H1 (cell line): ENCODE measurements around the gene USP7. TPM values are rescaled to one million over a fixed set of nuclear protein-coding genes. Genes with fewer than 3 reads are reported as not detected.

Experiments
- CTCF ChIA-PET: fragments of 300-600 bp; sonication (Branson Sonifier 250); formaldehyde crosslinking; loops from one replicate; lab custom pipeline; 2021; ENCODE audit not compliant: partially characterized antibody; lab: Charles Lee
- POLR2A ChIA-PET: fragments of 300-600 bp; sonication (Branson Sonifier 250); formaldehyde crosslinking; loops from one replicate; lab custom pipeline; 2021; ENCODE audit warnings: inconsistent platforms; ENCODE audit not compliant: partially characterized antibody; lab: Charles Lee
- DNase-seq, 2 experiments: peaks; one replicate each; pipeline versions ENCODE4 v3.0.0 to v3.0.0-alpha.2; 2010 to 2022; ENCODE audit warnings: low spot score in 2 of 2, low read depth in 1 of 2, mixed read lengths in 1 of 2
- FAIRE-seq: peaks from 2 replicates; lab custom pipeline; 2011; peaks lifted over from hg19 to GRCh38; lab: Jason Lieb, UNC
- H2AFZ ChIP-seq: 2 replicates; pipeline ENCODE4 v1.8.1; 2012; ENCODE audit warnings: low read length, inconsistent platforms
- H2AK5ac ChIP-seq: 2 replicates; pipeline ENCODE4 v1.6.1; 2013; ENCODE audit warnings: low read depth, low read length
- H2BK120ac ChIP-seq: replicated peaks from 2 replicates; pipeline ENCODE3; 2013; ENCODE audit warnings: low read depth, low read length, inconsistent platforms
- H2BK12ac ChIP-seq: 2 replicates; pipeline ENCODE4 v1.6.1; 2013; ENCODE audit warnings: low read depth, low read length
- H2BK15ac ChIP-seq: 2 replicates; pipeline ENCODE4 v1.6.1; 2013; ENCODE audit warnings: low read length
- H2BK20ac ChIP-seq: 2 replicates; pipeline ENCODE4 v1.6.1; 2013; ENCODE audit warnings: low read length
- H2BK5ac ChIP-seq: 2 replicates; pipeline ENCODE4 v1.6.1; 2013; ENCODE audit warnings: low read depth, low read length
- H3K14ac ChIP-seq: 2 replicates; pipeline ENCODE4 v1.6.1; 2013; ENCODE audit warnings: inconsistent platforms; ENCODE audit not compliant: insufficient read length
- H3K18ac ChIP-seq: 2 replicates; pipeline ENCODE4 v1.6.1; 2013; ENCODE audit warnings: low read length; ENCODE audit errors: extremely low read depth
- H3K23ac ChIP-seq: 2 replicates; pipeline ENCODE4 v1.6.1; 2013; ENCODE audit warnings: inconsistent platforms; ENCODE audit not compliant: insufficient read length
- H3K23me2 ChIP-seq: 2 replicates; pipeline ENCODE4 v1.6.1; 2013; ENCODE audit warnings: low read depth, low read length
- H3K27ac ChIP-seq: 2 replicates; pipeline ENCODE4 v1.6.1; 2011; ENCODE audit warnings: low read depth, low read length, inconsistent platforms
- H3K27me3 ChIP-seq, 4 experiments: replicated peaks in 1 of 4; 1 replicate in 1 of 4; 2 replicates in 3 of 4; pipeline versions ENCODE4 v1.6.1 to v1.8.1; 2011 to 2013; ENCODE audit warnings: low read length in 3 of 4, mild to moderate bottlenecking in 3 of 4, inconsistent platforms in 2 of 4, mixed read lengths in 2 of 4, moderate library complexity in 1 of 4; ENCODE audit not compliant: control insufficient read depth in 3 of 4, insufficient read depth in 3 of 4; ENCODE audit errors: extremely low read depth in 1 of 4
- H3K36me3 ChIP-seq, 4 experiments: 2 replicates each; pipeline versions ENCODE4 v1.6.1 to v1.8.1; 2011 to 2013; ENCODE audit warnings: mild to moderate bottlenecking in 4 of 4, low read length in 3 of 4, moderate library complexity in 2 of 4, control low read depth in 1 of 4, inconsistent platforms in 1 of 4; ENCODE audit not compliant: insufficient read depth in 4 of 4, control insufficient read depth in 2 of 4
- H3K4ac ChIP-seq: replicated peaks from 2 replicates; pipeline ENCODE3; 2013; ENCODE audit warnings: low read length, low read depth, mixed read lengths, inconsistent platforms; ENCODE audit not compliant: insufficient read length
- H3K4me1 ChIP-seq, 4 experiments: replicated peaks in 1 of 4; 1 replicate in 1 of 4; 2 replicates in 3 of 4; pipeline versions ENCODE4 v1.6.1 to v1.8.1; 2011 to 2013; ENCODE audit warnings: low read length in 3 of 4, inconsistent platforms in 2 of 4, mixed read lengths in 1 of 4; ENCODE audit not compliant: insufficient read depth in 4 of 4, control insufficient read depth in 3 of 4
- H3K4me2 ChIP-seq, 2 experiments: 2 replicates each; pipeline versions ENCODE4 v1.6.1 to v1.8.1; 2011 to 2013; ENCODE audit warnings: low read depth in 2 of 2, low read length in 2 of 2, control low read depth in 1 of 2, inconsistent platforms in 1 of 2, mild to moderate bottlenecking in 1 of 2; ENCODE audit not compliant: insufficient read depth in 1 of 2
- H3K4me3 ChIP-seq, 4 experiments: fragments of 200-600, 300-600 bp in 1 of 4; sonication (generic), shearing (Covaris generic), sonication (Bioruptor Twin) in 1 of 4; 2 replicates each; pipeline versions ENCODE4 v1.5.1 to v1.8.1; 2011 to 2016; ENCODE audit warnings: low read length in 4 of 4, low read depth in 3 of 4, control low read depth in 2 of 4, inconsistent platforms in 2 of 4, mild to moderate bottlenecking in 2 of 4, mixed read lengths in 1 of 4, moderate library complexity in 1 of 4; ENCODE audit not compliant: insufficient read depth in 2 of 4; ENCODE audit errors: extremely low read depth in 1 of 4
- H3K56ac ChIP-seq: replicated peaks from 2 replicates; pipeline ENCODE3; 2013; ENCODE audit warnings: low read depth, mild to moderate bottlenecking, mixed read lengths, low read length, inconsistent platforms; ENCODE audit not compliant: insufficient read length
- H3K79me1 ChIP-seq: 2 replicates; pipeline ENCODE4 v1.6.1; 2013; ENCODE audit warnings: low read depth, low read length, control low read depth
- H3K79me2 ChIP-seq, 2 experiments: 2 replicates each; pipeline versions ENCODE4 v1.6.1 to v1.8.1; 2012 to 2013; ENCODE audit warnings: low read length in 2 of 2, mild to moderate bottlenecking in 2 of 2, inconsistent platforms in 1 of 2; ENCODE audit not compliant: insufficient read depth in 2 of 2, control insufficient read depth in 1 of 2
- H3K9ac ChIP-seq, 4 experiments: replicated peaks in 1 of 4; 1 replicate in 1 of 4; 2 replicates in 3 of 4; pipeline versions ENCODE4 v1.6.1 to v1.8.1; 2011 to 2013; ENCODE audit warnings: low read depth in 3 of 4, low read length in 3 of 4, control low read depth in 2 of 4, mild to moderate bottlenecking in 2 of 4, moderate library complexity in 2 of 4, inconsistent platforms in 1 of 4; ENCODE audit errors: extremely low read depth in 1 of 4
- H3K9me3 ChIP-seq, 2 experiments: 2 replicates each; pipeline versions ENCODE4 v1.6.1 to v1.8.1; 2012 to 2013; ENCODE audit warnings: mild to moderate bottlenecking in 2 of 2, moderate library complexity in 2 of 2, control low read depth in 1 of 2, inconsistent platforms in 1 of 2, low read depth in 1 of 2, low read length in 1 of 2, mixed read lengths in 1 of 2; ENCODE audit not compliant: insufficient read depth in 2 of 2
- H4K20me1 ChIP-seq, 2 experiments: replicated peaks in 1 of 2; 2 replicates each; pipeline versions ENCODE3 to v1.8.1; 2011 to 2013; ENCODE audit warnings: inconsistent platforms in 2 of 2, low read length in 2 of 2, mild to moderate bottlenecking in 1 of 2; ENCODE audit not compliant: insufficient read depth in 2 of 2, control insufficient read depth in 1 of 2
- H4K5ac ChIP-seq: 2 replicates; pipeline ENCODE4 v1.6.1; 2013; ENCODE audit warnings: low read length, low read depth, mixed read lengths, inconsistent platforms; ENCODE audit not compliant: insufficient read length
- H4K8ac ChIP-seq: 2 replicates; pipeline ENCODE4 v1.8.0; 2013; ENCODE audit warnings: mild to moderate bottlenecking, moderate library complexity, low read length, inconsistent platforms; ENCODE audit not compliant: insufficient read depth; ENCODE audit errors: extremely low read depth
- H4K91ac ChIP-seq: replicated peaks from 2 replicates; pipeline ENCODE3; 2013; ENCODE audit warnings: low read length, mixed read lengths, inconsistent platforms; ENCODE audit not compliant: insufficient read length
- CHD2 ChIP-seq: IDR thresholded peaks from 2 replicates; pipeline ENCODE4 v1.6.1; 2012; ENCODE audit warnings: low read length, improper control_type of control experiment
- CTBP2 ChIP-seq: IDR thresholded peaks from 2 replicates; pipeline ENCODE4 v1.7.0; 2011; ENCODE audit warnings: borderline replicate concordance, mild to moderate bottlenecking, moderate library complexity, mixed read lengths, low read length; ENCODE audit not compliant: insufficient read depth, insufficient read length
- GTF2F1 ChIP-seq: IDR thresholded peaks from 2 replicates; pipeline ENCODE4 v1.6.1; 2012; ENCODE audit warnings: low read depth, low read length, improper control_type of control experiment, borderline replicate concordance
- JUND ChIP-seq: IDR thresholded peaks from 2 replicates; pipeline ENCODE4 v1.6.1; 2011; ENCODE audit warnings: mild to moderate bottlenecking, improper control_type of control experiment, low read length
- NANOG ChIP-seq: IDR thresholded peaks from 2 replicates; pipeline ENCODE4 v1.6.1; 2011; ENCODE audit warnings: low read length, low read depth, mild to moderate bottlenecking, inconsistent platforms; ENCODE audit not compliant: insufficient read depth, poor library complexity, severe bottlenecking
- RFX5 ChIP-seq: IDR thresholded peaks from 2 replicates; pipeline ENCODE4 v1.6.1; 2011; ENCODE audit warnings: low read depth, low read length, improper control_type of control experiment, borderline replicate concordance
- RXRA ChIP-seq: IDR thresholded peaks from 2 replicates; pipeline ENCODE4 v1.6.1; 2011; ENCODE audit warnings: low read depth, mild to moderate bottlenecking, low read length, moderate library complexity; ENCODE audit not compliant: insufficient read depth
- SUZ12 ChIP-seq: fragments of 200-600 bp; sonication (generic); IDR thresholded peaks from 2 replicates; pipeline ENCODE4 v1.6.1; 2012; ENCODE audit warnings: mild to moderate bottlenecking, inconsistent platforms, low read length, moderate library complexity, mixed read lengths
- YY1 ChIP-seq: IDR thresholded peaks from 2 replicates; pipeline ENCODE4 v1.6.1; 2011; ENCODE audit warnings: low read depth, mild to moderate bottlenecking, low read length
- WGBS, 2 experiments: shearing (Covaris generic) in 1 of 2; methylation state at CpG; one replicate each; pipeline versions ENCODE4 v1.1.6 to v1.1.7; 2013 to 2015; ENCODE audit warnings: low lambda C conversion rate in 2 of 2, mixed read lengths in 2 of 2, inconsistent platforms in 1 of 2, low coverage in 1 of 2, missing lambda C conversion rate in 1 of 2; ENCODE audit not compliant: insufficient replicate concordance in 2 of 2, insufficient coverage in 1 of 2, insufficient read length in 1 of 2; ENCODE audit errors: extremely low coverage in 1 of 2, missing lambda C conversion rate in 1 of 2; 5-methylcytosine and 5-hydroxymethylcytosine counted together
- polyA plus RNA-seq, 7 experiments: library from polyadenylated mRNA; depleted of rRNA in 3 of 7; stranded (reverse) in 5 of 7; unstranded in 2 of 7; fragments of >200 nt in 5 of 7; fragments of 200-250 nt in 2 of 7; gene quantifications; 1 replicate in 5 of 7; 2 replicates in 1 of 7; 4 replicates in 1 of 7; pipeline versions ENCODE4 v1.2.1 to v1.2.3, GENCODE V29; 2011 to 2013; ENCODE audit warnings: missing spikeins in 2 of 7, mixed read lengths in 2 of 7
- total RNA-seq: library from RNA; stranded (reverse); fragmentation: NEBNext Ultra II Directional; extraction: Animal tissue kit (Norgen Biotek cat#: 25700); gene quantifications from 2 replicates; pipeline ENCODE4 v1.2.1, GENCODE V29; 2021
- TF ChIP-seq, protein P1 (sequence below): IDR thresholded peaks from 2 replicates; pipeline ENCODE4 v1.6.1; 2011; ENCODE audit warnings: low read length, improper control_type of control experiment

Gene USP7
- total and polyA plus RNA-seq, 2 of the 8 experiments (the other 6 are each of a cell fraction or from before 2014, with no cell fraction given) = 21.3 to 211 TPM

DNA sequence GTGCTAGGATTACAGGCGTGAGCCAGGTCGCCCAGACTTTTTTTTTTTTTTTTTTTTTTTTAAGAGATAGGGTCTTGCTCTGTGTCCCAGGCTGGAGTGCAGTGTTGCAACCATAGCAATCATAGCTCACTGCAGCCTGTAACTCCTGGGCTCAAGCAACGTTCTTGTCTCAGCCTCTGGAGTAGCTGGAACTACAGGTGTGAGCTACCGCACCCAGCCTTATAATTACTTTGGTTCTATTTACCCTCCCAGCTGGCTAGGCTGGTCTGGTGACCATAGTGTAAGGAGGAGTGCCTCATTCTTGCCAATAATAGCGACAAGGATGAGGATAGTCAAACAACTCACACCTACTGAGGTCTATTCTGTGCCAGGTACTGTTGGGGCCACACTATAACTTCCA lies 39.6 kb upstream of the USP7 start:
- Histone ChIP-seq H4K20me1 (no peaks in the 10 kb centered on the region), H3K9ac (no peak overlapping the region), H4K91ac (no peak overlapping the region), H3K27me3 (no peaks in the 10 kb centered on the region; a peak in 1 of 7 replicates), H3K4me2 (no peak overlapping the region), H3K23ac (no peak overlapping the region), H2BK5ac (no peak overlapping the region), H3K4me3 (no peak overlapping the region), H2BK120ac (no peak overlapping the region), H3K56ac (no peak overlapping the region), H3K14ac (no peak overlapping the region), H2BK12ac (no peak overlapping the region), H3K18ac (no peak overlapping the region), H4K5ac (no peak overlapping the region), H3K79me1 (no peaks in the 10 kb centered on the region), H3K4ac (no peak overlapping the region), H3K4me1 (peaks cover 0 to 2% (median under 1%) of the 10 kb centered on the region in 4 experiments; a peak in 3 of 7 replicates), H3K36me3 (no peaks in the 10 kb centered on the region), H2AK5ac (no peak overlapping the region), H3K27ac (no peak overlapping the region), H4K8ac (no peak overlapping the region), H2BK15ac (no peak overlapping the region), H2AFZ (no peak overlapping the region), H3K9me3 (no peaks in the 10 kb centered on the region), H2BK20ac (no peak overlapping the region), H3K79me2 (no peaks in the 10 kb centered on the region), H3K23me2 (no peaks in the 10 kb centered on the region)
- POLR2A ChIA-PET = interaction anchor here (1.5 kb wide), 1 partner anchor 12 kb away, joined by 4 read pairs; no protein-coding TSS in a partner anchor
- TF ChIP-seq YY1 (no peak), NANOG (no peak), CTBP2 (no peak), RXRA (no peak), JUND (no peak), SUZ12 (no peak), CHD2 (no peak), GTF2F1 (no peak), RFX5 (no peak)
- TF ChIP-seq, protein P1, sequence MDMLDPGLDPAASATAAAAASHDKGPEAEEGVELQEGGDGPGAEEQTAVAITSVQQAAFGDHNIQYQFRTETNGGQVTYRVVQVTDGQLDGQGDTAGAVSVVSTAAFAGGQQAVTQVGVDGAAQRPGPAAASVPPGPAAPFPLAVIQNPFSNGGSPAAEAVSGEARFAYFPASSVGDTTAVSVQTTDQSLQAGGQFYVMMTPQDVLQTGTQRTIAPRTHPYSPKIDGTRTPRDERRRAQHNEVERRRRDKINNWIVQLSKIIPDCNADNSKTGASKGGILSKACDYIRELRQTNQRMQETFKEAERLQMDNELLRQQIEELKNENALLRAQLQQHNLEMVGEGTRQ = no peak
- WGBS, 2 experiments = 88% methylated on average over 5 of the region's 5 CpGs; no CpG with 5 or more reads in 1 of the 2 experiments
- FAIRE-seq = no peak
- CTCF ChIA-PET = interaction anchor here (0.6 to 9.7 kb wide), 12 partner anchors 9 to 123 kb away, joined by 3 to 189 read pairs (median 4); no protein-coding TSS in a partner anchor
- no peak for DNase-seq
